ENCODE measurements around the gene SLC17A8.

DNA sequence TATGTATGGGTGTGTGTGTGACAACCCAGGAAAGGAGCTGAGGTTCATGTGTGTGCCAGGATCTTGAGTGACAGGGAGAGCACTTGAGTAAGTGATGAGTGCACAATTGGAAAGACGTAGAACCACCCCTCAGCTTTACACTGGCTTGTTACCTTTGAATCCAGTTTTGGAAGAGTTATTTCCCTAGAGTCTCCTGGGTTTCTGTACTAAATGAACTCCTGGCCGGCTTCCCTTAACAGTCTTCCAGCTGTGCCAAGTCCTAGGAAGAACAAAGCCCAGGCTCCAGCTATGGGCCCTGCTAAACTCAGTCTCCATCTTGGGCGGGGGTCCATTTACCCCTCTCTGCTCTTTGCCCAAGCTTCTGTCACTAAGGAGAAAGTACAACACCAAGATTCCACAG is 97.1 kb downstream of the SLC17A8 start:
- TF ChIP-seq CTCF (conservative IDR thresholded peaks at IDR 0.05): no peak
- TF ChIP-seq EZH2 (IDR thresholded peaks at IDR 0.05; ENCODE audit: low read depth): no peak

All from PC-9 (cell line).